NCI-H69 (cell line): Measurements from ENCODE around the gene TBXAS1.
A peak's percentile ranks its signal among the peaks of the same experiment; 100 is the strongest.

Experiments
- DNase-seq: peaks from one replicate; lab custom pipeline; 2025; lab: John Stamatoyannopoulos, UW

TBXAS1 gene

GRCh38 chr7:139829025-139829774 lies at the start of gene TBXAS1:
Gene TBXAS1 (plus strand): TSS chr7:139829264. CDS start chr7:139829391, 127 bp downstream.
- DNase-seq = no peak

GRCh38 chr7:139782932-139783331 lies 46.1 kb upstream of the TBXAS1 start:
- no peak for DNase-seq

DNA sequence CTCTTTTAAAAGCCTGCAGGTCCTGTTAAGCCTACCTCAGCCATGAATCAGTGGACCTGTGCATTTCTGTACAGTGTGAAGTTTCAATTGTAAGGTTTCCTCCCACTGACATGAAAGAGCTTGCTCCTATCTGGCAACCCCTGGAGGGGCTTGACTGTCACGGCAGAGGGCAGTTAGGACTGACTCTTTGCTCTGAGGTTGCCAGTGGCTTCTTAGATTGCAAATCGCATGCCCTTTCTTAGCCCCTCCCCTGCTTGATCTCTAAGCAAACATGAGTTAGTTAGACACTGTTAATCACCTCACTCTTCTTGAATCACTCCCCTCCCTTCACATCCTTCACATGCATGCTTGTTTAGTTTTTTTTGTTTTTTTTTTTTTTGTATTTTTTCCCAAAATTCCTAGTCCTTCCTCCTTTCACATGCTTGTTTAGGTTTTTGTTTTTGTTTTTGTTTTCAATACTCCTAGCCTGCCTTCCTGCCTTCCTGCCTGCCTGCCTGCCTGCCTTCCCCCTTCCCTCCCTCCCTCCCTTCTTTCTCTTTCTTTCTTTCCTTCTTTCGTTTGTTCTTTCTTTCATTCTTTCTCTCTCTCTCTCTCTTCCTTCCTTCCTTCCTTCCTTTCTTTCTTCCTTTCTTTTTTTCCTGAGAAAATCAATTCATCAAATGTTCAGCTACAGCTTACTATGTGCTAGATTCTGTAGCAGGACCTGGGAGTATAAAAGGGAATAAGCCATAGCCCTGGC lies 45.2 kb upstream of the TBXAS1 start:
- DNase-seq = peak; percentile 75

DNA sequence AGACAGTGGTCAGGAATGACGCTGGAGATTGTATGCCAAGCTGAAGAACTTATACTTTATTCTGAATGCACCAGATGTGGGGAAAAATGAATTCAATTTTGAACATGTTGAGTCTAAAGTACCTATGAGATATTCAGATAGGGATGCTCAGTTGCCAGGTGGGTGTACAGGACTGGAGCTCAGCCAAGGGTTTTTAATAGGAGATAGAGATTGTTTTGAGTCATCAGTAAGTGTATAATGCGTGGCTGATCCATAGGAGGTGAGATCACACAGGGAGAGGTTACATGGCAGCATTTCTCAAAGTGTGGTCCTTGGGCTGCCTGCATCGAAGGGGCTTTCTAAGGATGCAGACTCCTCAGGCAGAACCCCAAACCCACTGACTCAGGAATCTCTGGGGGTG lies 44.4 kb upstream of the TBXAS1 start:
- DNase-seq = peak; percentile 52

DNA sequence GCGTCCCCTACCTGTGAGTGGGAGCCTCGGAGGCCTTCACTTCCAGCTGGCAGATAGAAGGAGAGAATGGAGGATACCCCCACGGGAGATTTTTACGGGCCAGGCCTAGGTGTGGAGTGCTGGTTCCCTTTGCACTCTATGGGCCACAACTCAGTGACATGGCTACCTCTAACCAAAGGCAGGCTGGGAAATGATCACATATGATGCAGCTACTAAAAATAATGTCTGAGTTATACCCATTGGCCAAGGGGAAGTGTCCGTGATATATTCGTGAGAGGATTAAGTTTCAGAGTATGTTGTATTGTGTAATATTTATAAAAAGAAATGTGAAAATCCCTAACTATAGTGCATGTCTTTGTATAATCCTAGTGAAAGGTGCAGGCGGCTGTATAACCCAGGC lies 37.7 kb upstream of the TBXAS1 start:
- no peak for DNase-seq

DNA sequence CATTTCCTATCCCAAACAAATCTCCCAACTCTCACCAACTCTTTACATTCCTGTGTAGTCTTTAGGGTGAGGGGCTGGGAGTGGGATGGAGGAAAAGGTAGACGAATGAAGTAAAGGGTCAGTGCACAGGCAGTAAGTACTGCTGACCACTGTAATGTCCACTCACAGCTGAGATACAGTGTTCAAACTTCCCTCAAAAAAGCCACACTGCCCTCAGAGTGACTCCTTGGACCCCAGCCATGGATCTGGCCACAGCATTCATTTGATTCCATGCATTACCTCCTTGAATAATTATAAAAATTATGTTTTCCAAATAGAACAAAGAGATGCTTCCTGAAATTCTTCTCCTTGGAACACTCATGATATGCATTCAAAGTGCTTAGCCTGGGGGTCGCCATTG lies 31.5 kb upstream of the TBXAS1 start:
- DNase-seq = no peak

- peak; percentile 83 for DNase-seq
Observed at GRCh38 chr7:139798221-139798620, 30.8 kb upstream of the TBXAS1 start.

GRCh38 chr7:139798892-139799291 lies 30.2 kb upstream of the TBXAS1 start:
- DNase-seq = peak; percentile 7

DNA sequence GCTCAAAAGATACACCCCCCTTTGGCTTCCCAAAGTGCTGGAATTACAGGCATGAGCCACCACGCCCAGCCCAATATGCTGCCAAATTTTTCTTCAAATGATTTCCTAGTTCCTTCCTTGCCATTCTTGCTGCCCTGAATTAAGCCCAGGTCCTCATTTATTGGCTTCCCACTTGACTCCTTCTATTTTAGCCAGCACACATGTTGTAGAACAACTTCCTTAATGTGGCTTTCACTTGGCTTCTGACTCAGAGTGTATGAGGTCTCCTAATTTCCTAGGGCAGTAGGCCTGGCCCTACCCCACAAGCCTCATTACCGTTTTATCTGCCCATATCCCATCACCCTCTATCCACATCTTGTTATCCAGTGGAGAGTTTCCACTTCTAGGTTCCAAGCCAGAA lies 29.5 kb upstream of the TBXAS1 start:
- no peak for DNase-seq

DNA sequence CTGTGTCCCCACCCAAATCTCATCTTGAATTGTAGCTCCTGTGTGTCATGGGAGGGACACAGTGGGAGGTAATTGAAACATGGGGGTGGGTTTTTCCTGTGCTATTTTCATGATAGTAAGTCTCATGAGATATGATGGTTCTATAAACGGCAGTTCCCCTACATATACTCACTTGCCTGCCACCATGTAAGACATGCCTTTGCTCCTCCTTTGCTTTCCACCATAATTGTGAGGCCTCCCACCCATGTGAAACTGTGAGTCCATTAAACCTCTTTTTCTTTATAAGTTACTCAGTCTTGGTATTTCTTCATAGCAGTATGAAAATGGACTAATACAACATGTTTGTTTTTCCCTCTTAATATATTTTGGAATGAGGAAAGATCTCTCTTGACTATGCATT lies 24.5 kb upstream of the TBXAS1 start:
- DNase-seq = no peak

DNA sequence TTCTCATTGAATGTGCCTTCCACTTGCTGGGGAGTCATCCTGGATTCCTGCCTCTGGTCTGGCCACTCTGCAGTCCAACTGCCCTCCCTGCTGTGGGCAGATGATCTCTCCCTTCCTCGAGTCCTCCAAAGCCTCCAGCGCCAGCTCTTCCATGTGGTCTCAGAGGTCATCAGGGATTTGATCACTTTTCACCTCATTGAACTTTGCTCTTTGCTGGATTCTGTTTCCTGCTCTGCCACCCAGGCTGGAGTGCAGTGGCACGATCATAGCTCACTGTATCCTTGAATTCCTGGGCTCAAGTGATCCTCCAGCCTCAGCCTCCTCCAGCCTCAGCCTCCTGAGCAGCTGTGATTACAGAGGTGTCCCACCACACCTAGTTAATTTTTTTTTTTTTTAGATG lies 22.1 kb upstream of the TBXAS1 start:
- DNase-seq = no peak

DNA sequence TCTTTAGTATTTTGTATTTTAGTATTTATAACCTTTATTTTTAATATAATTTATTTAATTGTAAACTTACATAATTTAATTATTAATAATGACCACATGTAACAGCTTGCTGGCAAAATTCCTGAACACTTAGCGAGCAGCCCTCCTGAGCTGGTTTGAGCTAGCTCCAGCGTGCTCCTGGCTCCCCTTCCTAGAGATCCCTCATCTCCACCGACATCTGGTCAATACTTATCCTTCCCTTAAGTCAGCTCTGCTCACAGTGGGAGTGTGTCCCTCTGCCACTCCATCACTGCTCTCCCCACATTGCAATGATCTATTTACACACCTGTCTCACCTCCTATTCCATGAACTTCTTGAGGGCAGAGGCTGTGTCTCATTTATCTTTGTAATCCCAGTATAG lies 20.6 kb upstream of the TBXAS1 start:
- peak; percentile 60 for DNase-seq

GRCh38 chr7:139808846-139809442 lies 20.1 kb upstream of the TBXAS1 start:
- no peak for DNase-seq

- DNase-seq = no peak
Observed at GRCh38 chr7:139811066-139811465, 18.0 kb upstream of the TBXAS1 start.

DNA sequence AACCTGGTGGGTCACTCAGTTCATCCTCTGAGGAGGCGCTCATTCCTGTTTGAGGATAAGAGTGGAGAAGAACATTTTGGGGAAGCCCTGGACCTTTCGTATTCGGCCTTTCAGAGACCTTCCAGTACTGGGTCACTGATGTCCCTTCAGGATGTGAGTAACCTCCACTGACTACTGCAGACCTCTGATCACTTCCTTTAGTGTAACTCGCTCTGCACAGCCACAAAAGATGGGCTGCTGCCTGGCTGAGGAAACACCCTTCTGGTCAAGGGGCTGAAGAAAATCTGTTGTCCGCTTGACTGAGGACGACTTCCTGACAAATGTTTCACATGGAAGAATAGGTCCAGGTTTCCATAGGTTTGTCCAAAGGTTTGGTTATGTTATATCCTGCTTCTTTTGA lies 15.9 kb upstream of the TBXAS1 start:
- DNase-seq = no peak

DNA sequence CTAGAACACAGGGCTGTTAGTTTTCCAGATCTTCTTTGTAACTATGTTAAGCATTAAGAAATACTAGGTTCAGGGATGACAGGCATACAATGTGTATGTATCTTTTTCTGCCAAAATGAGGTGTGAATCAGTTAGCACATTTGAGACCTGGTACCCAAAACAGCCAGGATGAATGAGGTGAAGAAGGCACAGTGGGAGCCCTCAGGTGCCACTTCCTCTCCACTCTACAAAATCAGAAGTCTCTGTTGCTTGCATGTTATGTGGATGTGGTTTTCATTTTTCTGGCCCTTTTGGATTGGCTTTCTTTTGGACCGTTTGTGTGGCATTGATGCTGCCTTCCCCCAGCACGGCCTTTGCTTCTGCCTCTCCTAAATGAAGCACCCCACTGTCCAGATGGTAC lies 15.4 kb upstream of the TBXAS1 start:
- no peak for DNase-seq

GRCh38 chr7:139817249-139817648 lies 11.8 kb upstream of the TBXAS1 start:
- DNase-seq = no peak

- DNase-seq = no peak
Observed at GRCh38 chr7:139820089-139820488, 9.0 kb upstream of the TBXAS1 start.

DNA sequence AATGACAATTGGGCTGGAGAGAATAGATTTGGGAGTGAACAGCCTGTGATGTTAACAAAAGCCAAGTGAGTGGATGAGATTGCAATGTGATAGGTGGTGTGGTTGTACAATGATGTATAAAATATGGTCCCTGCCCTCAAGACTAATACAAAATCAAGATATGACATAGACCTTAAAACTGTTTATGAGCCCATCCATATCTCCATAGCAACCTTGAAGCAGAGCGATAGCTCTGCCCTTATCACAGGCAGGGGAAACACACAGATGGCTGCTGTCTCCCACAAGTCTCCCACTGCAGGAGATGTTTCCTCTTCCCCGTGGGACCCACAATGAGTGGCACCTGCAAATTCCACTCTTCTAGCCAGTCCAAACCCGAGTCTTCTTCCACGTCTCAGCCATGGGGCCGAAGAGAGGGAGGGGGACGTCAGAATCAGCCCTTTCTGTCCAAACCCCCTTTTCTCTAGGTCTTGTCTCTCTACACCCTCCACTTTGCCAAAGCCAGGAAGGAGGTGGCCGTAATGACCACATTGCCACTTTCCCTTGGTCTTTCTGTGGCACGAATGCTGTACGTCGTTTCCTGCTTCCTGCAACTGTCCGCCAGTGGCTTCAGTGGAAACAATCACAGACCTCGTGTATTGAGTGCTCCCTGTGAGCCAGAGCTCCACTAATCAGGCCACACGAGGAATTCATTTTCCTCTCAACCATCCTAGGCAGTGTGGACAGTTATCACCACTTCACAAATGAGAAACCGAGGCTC lies 7.5 kb upstream of the TBXAS1 start:
- no peak for DNase-seq

- no peak for DNase-seq
Observed at GRCh38 chr7:139822855-139823254, 6.2 kb upstream of the TBXAS1 start.

DNA sequence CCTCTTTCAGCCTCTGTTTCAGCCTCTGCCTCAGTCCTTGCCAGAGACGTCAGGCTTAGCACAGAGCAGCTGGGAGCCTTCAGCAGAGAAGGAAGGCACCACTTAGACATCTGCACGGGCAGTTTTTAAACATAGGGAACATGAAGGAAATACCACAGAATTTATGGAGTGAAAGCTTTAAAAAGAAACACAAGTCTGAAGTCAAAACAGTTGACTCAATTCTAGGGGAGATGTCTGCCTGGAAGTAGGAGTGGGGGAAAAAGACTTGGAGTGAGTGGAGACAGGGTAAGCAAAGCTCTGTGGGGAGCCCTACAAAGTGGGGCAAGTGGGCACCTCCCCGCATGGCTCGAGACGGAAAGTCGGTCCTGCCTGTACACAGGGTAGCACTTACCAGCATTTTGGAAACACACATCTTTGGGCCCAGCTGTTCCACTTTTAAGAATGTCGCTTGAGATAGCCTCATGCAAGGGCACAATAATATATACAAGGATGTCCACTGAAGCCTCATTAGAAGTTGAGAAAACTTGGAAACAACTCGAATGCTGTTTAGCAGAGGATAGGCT lies 5.0 kb upstream of the TBXAS1 start:
- DNase-seq = no peak

GRCh38 chr7:139825666-139826290 lies 3.3 kb upstream of the TBXAS1 start:
- peak; percentile 9 for DNase-seq
